HEK293 (cell line): Measurements from ENCODE around the gene RASSF10.

Experiments used
- CTCF ChIA-PET: fragments of 350-600 bp; formaldehyde crosslinking; extraction: SDS; loops from one replicate; lab custom pipeline; 2021; ENCODE audit warnings: antibody characterized with exemption; lab: Yijun Ruan, JAX
- POLR2A ChIA-PET: fragments of 300-600 bp; formaldehyde crosslinking; extraction: SDS; loops from one replicate; lab custom pipeline; 2020; ENCODE audit warnings: antibody characterized with exemption, inconsistent platforms; lab: Yijun Ruan, JAX
- H3K27ac ChIP-seq: fragments of 200-500 bp; sonication (Bioruptor generic); 2 replicates; pipeline ENCODE4 v1.5.1; 2014; ENCODE audit warnings: low read depth, low read length, control low read depth, inconsistent platforms; ENCODE audit errors: extremely low read depth
- H3K36me3 ChIP-seq, 2 experiments: fragments of 200-500 bp in 1 of 2; sonication (Bioruptor generic) in 1 of 2; 1 replicate in 1 of 2; 2 replicates in 1 of 2; pipeline ENCODE4 v1.5.1; 2014 to 2017; ENCODE audit warnings: inconsistent platforms in 2 of 2, low read length in 2 of 2; ENCODE audit not compliant: control insufficient read depth in 2 of 2, insufficient read depth in 1 of 2
- H3K4me1 ChIP-seq: fragments of 200-500 bp; sonication (Bioruptor generic); 2 replicates; pipeline ENCODE4 v1.5.1; 2014; ENCODE audit warnings: mild to moderate bottlenecking, low read length, inconsistent platforms; ENCODE audit not compliant: control insufficient read depth, insufficient read depth
- H3K4me3 ChIP-seq: 2 replicates; pipeline ENCODE4 v1.5.1; 2011; ENCODE audit warnings: low read depth, mild to moderate bottlenecking, control low read depth, low read length, moderate library complexity
- H3K9me3 ChIP-seq: fragments of 200-500 bp; sonication (Bioruptor generic); 2 replicates; pipeline ENCODE4 v1.5.1; 2014; ENCODE audit warnings: low read depth, low read length, inconsistent platforms; ENCODE audit not compliant: control insufficient read depth, insufficient read depth
- GLIS2 ChIP-seq: fragments of 450-650 bp; formaldehyde crosslinking; IDR thresholded peaks from 2 replicates; pipeline ENCODE4 v1.5.1; 2016; ENCODE audit warnings: missing biosample characterization, missing genetic modification characterization
- SALL2 ChIP-seq: fragments of 450-650 bp; formaldehyde crosslinking; IDR thresholded peaks from 2 replicates; pipeline ENCODE4 v1.5.0; 2017; ENCODE audit warnings: missing biosample characterization, mild to moderate bottlenecking, missing genetic modification characterization, borderline replicate concordance
- SCRT2 ChIP-seq: fragments of 450-650 bp; formaldehyde crosslinking; IDR thresholded peaks from 2 replicates; pipeline ENCODE4 v1.5.1; 2016; ENCODE audit warnings: missing biosample characterization, missing genetic modification characterization
- SP3 ChIP-seq: fragments of 450-650 bp; formaldehyde crosslinking; IDR thresholded peaks from 2 replicates; pipeline ENCODE4 v1.5.1; 2016; ENCODE audit warnings: missing biosample characterization, missing genetic modification characterization
- TCF7L2 ChIP-seq: IDR thresholded peaks from 2 replicates; pipeline ENCODE4 v1.6.1; 2011; ENCODE audit warnings: low read depth, mild to moderate bottlenecking, inconsistent platforms, low read length, moderate library complexity, borderline replicate concordance
- TRIM28 ChIP-seq: IDR thresholded peaks from 2 replicates; pipeline ENCODE4 v1.6.1; 2011; ENCODE audit warnings: low read length, control low read depth, borderline replicate concordance
- ZBTB21 ChIP-seq: fragments of 450-650 bp; formaldehyde crosslinking; IDR thresholded peaks from 2 replicates; pipeline ENCODE4 v1.5.1; 2017; ENCODE audit warnings: missing biosample characterization, missing genetic modification characterization
- ZBTB44 ChIP-seq: fragments of 450-650 bp; IDR thresholded peaks from 2 replicates; pipeline ENCODE4 v1.5.1; 2018; ENCODE audit warnings: missing biosample characterization, mild to moderate bottlenecking, missing genetic modification characterization
- ZBTB7A ChIP-seq: fragments of 450-650 bp; formaldehyde crosslinking; IDR thresholded peaks from 2 replicates; pipeline ENCODE4 v1.5.1; 2016; ENCODE audit warnings: low read depth, missing biosample characterization, missing genetic modification characterization
- ZNF10 ChIP-seq: fragments of 450-650 bp; formaldehyde crosslinking; IDR thresholded peaks from 2 replicates; pipeline ENCODE4 v1.5.1; 2017; ENCODE audit warnings: missing biosample characterization, missing genetic modification characterization
- ZNF175 ChIP-seq: fragments of 450-650 bp; formaldehyde crosslinking; IDR thresholded peaks from 2 replicates; pipeline ENCODE4 v1.5.1; 2016; ENCODE audit warnings: missing biosample characterization, missing genetic modification characterization
- ZNF184 ChIP-seq: fragments of 450-650 bp; IDR thresholded peaks from 2 replicates; pipeline ENCODE4 v1.5.1; 2018; ENCODE audit warnings: missing biosample characterization, mild to moderate bottlenecking, missing genetic modification characterization
- ZNF19 ChIP-seq: fragments of 450-650 bp; formaldehyde crosslinking; IDR thresholded peaks from 2 replicates; pipeline ENCODE4; 2016; ENCODE audit warnings: missing biosample characterization, missing genetic modification characterization, low read depth
- ZNF211 ChIP-seq: fragments of 450-650 bp; formaldehyde crosslinking; IDR thresholded peaks from 2 replicates; pipeline ENCODE4 v1.5.1; 2016; ENCODE audit warnings: low read depth, missing biosample characterization, missing genetic modification characterization
- ZNF223 ChIP-seq: fragments of 450-650 bp; formaldehyde crosslinking; IDR thresholded peaks from 2 replicates; pipeline ENCODE4 v1.5.1; 2016; ENCODE audit warnings: missing biosample characterization, missing genetic modification characterization
- ZNF239 ChIP-seq: fragments of 450-650 bp; formaldehyde crosslinking; IDR thresholded peaks from 2 replicates; pipeline ENCODE4 v1.5.1; 2016; ENCODE audit warnings: missing biosample characterization, missing genetic modification characterization
- ZNF302 ChIP-seq: fragments of 450-650 bp; formaldehyde crosslinking; IDR thresholded peaks from 2 replicates; pipeline ENCODE4 v1.5.1; 2016; ENCODE audit warnings: missing biosample characterization, missing genetic modification characterization, low read depth
- ZNF335 ChIP-seq: fragments of 450-650 bp; formaldehyde crosslinking; conservative IDR thresholded peaks from 2 replicates; pipeline ENCODE4 v1.5.1; 2016; ENCODE audit warnings: missing biosample characterization, missing genetic modification characterization
- ZNF398 ChIP-seq: fragments of 450-650 bp; formaldehyde crosslinking; IDR thresholded peaks from 2 replicates; pipeline ENCODE4 v1.5.1; 2017; ENCODE audit warnings: missing biosample characterization, missing genetic modification characterization
- ZNF423 ChIP-seq: fragments of 450-650 bp; formaldehyde crosslinking; IDR thresholded peaks from 2 replicates; pipeline ENCODE4 v1.5.1; 2016; ENCODE audit warnings: missing biosample characterization, missing genetic modification characterization
- ZNF514 ChIP-seq: fragments of 450-650 bp; formaldehyde crosslinking; IDR thresholded peaks from 2 replicates; pipeline ENCODE4 v1.5.1; 2016; ENCODE audit warnings: missing biosample characterization, missing genetic modification characterization
- ZNF600 ChIP-seq: fragments of 450-650 bp; formaldehyde crosslinking; IDR thresholded peaks from 2 replicates; pipeline ENCODE4 v1.5.1; 2016; ENCODE audit warnings: missing biosample characterization, missing genetic modification characterization
- ZNF629 ChIP-seq: fragments of 450-650 bp; formaldehyde crosslinking; IDR thresholded peaks from 2 replicates; pipeline ENCODE4 v1.5.1; 2017; ENCODE audit warnings: missing biosample characterization, missing genetic modification characterization
- ZNF701 ChIP-seq: fragments of 450-650 bp; formaldehyde crosslinking; IDR thresholded peaks from 2 replicates; pipeline ENCODE4 v1.5.1; 2016; ENCODE audit warnings: missing biosample characterization, missing genetic modification characterization
- ZNF791 ChIP-seq: fragments of 450-650 bp; formaldehyde crosslinking; IDR thresholded peaks from 2 replicates; pipeline ENCODE4 v1.5.1; 2016; ENCODE audit warnings: missing biosample characterization, missing genetic modification characterization
- ZSCAN30 ChIP-seq: fragments of 450-650 bp; IDR thresholded peaks from 2 replicates; pipeline ENCODE4 v1.5.1; 2018; ENCODE audit warnings: missing biosample characterization, mild to moderate bottlenecking, missing genetic modification characterization, moderate library complexity
- TF ChIP-seq, protein P1 (sequence below): fragments of 450-650 bp; formaldehyde crosslinking; IDR thresholded peaks from 2 replicates; pipeline ENCODE4 v1.5.1; 2016; ENCODE audit warnings: missing biosample characterization, missing genetic modification characterization

RASSF10 gene

DNA sequence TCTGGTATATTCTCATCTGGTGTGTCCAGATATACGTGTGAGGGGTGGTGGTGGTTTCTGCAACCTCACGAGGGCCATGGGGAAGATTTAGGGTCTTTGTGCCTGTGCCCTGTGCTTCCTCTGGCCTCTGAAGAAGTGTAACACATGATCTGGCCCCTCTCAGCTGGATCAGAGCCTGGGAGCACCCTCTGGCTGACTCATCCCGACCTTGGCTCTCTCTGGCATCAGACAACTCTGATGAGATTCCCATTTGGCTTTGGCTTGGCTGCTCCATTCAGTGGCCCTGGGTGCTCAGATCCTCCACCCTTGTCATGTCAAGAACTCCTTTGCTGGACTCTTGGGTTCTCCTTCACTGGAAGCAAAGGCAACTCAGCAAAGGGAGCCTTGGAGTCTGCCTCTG is 45.2 kb downstream of the RASSF10 start:
- CTCF ChIA-PET: interaction anchor here (0.7 kb wide), 1 partner anchor 126 kb away, joined by 3 read pairs; no protein-coding TSS in a partner anchor
- H3K4me1 ChIP-seq: no peaks in the 10 kb centered on the region
- no peaks in the 10 kb centered on the region for H3K36me3 ChIP-seq
- H3K9me3 ChIP-seq: no peaks in the 10 kb centered on the region
- no peak overlapping the region for H3K27ac ChIP-seq
- POLR2A ChIA-PET: no interaction called here
- TF ChIP-seq SP3 (tag by site-specific recombination) (no peak), ZNF175 (tag by site-specific recombination) (no peak), ZBTB7A (tag by site-specific recombination) (no peak), ZNF223 (tag by site-specific recombination) (no peak), TCF7L2 (no peak), SALL2 (tag by site-specific recombination) (no peak), ZNF184 (no peak)
- TF ChIP-seq, all 188 proteins: peak for 0
- H3K4me3 ChIP-seq: no peak overlapping the region

DNA sequence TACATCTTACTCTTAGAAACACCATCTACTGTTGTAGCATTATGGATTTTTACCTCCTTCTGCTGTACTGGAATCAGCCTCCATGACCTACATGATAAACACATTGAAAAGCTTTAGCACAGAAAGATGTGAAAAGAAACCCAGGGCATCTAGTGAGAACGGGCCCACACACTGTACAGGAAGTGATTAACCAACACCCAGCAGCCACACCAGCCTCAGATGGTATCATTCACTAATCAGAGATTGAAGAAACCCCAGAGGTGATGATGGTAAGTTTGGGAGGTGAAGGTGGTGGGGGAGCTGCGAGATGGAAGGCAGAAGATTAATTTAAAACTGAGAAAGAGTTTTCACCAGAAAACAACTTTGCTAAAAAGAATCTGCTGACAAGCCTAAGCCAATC is 46.1 kb downstream of the RASSF10 start:
- TF ChIP-seq ZNF302 (tag by site-specific recombination) (no peak), SCRT2 (tag by site-specific recombination) (no peak), ZNF184 (no peak), ZBTB21 (tag by site-specific recombination) (no peak)
- ChIA-PET POLR2A (no interaction called here), CTCF (no interaction called here)
- Histone ChIP-seq H3K9me3 (no peaks in the 10 kb centered on the region), H3K36me3 (no peaks in the 10 kb centered on the region), H3K4me3 (no peak overlapping the region), H3K4me1 (no peaks in the 10 kb centered on the region), H3K27ac (no peak overlapping the region)

DNA sequence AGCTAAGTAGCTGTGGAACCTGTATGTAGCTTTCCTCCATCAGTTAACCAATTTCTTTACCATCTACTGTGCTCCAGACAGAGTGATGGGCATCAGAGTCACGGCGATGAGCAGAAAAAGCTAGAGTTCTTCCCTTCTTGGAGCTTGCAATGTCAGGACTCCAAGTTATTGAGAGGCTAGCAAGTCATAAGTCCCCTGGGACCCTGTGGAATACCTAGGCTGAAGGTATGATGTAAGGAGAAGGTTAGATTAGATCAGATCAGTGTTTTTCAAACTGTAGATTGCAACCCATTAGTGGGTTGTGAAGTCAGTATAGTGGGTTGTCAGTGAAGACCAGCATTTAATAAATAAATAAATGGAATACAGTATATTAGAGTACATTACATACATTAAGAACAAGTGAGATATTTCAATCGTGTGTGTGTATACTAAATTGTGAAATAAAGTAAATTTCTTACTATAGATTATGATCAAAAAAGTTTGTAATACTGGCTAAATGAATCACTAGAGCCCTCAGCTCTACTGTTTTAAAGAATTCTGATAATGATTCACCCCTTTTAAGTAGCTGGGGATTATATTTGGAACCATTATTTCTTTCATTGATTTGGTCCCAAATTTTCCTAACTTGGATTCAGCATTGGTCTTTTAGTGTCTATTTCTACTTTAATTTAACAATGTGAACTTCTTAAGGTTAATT is 52.3 kb downstream of the RASSF10 start:
- Histone ChIP-seq H3K36me3 (no peaks in the 10 kb centered on the region), H3K4me1 (no peaks in the 10 kb centered on the region; the same call in 1 of the 2 replicates), H3K4me3 (no peak overlapping the region), H3K9me3 (no peaks in the 10 kb centered on the region), H3K27ac (no peak overlapping the region)
- ChIA-PET POLR2A (no interaction called here), CTCF (interaction anchor here (0.6 to 1.0 kb wide), 3 partner anchors 80 to 135 kb away, joined by 3 read pairs; no protein-coding TSS in a partner anchor)
- TF ChIP-seq SCRT2 (tag by site-specific recombination): peak; percentile 74; the same call in 1 of the 2 replicates
- no peak for TF ChIP-seq ZNF239 (tag by site-specific recombination)
- TF ChIP-seq ZSCAN30 (tag by site-specific recombination): no peak
- no peak for TF ChIP-seq ZNF600
- TF ChIP-seq TRIM28: peak; percentile 12; the same call in 1 of the 2 replicates
- no peak for TF ChIP-seq ZBTB44 (tag by site-specific recombination)
- TF ChIP-seq ZNF514: no peak
- no peak for TF ChIP-seq ZNF10 (tag by site-specific recombination)
- peak; percentile 32 for TF ChIP-seq ZNF335
- no peak for TF ChIP-seq GLIS2 (tag by site-specific recombination)
- no peak for TF ChIP-seq ZNF791 (tag by site-specific recombination)
- TF ChIP-seq ZNF423 (tag by site-specific recombination): no peak
- 0 out of 2 replicates have a peak, but pooled peaks have one; percentile 17 for TF ChIP-seq ZBTB21 (tag by site-specific recombination)
- no peak for TF ChIP-seq ZNF701 (tag by site-specific recombination)
- TF ChIP-seq ZNF19 (tag by site-specific recombination): no peak
- no peak for TF ChIP-seq ZNF211 (tag by site-specific recombination)
- peak; percentile 43; the same call in 1 of the 2 replicates for TF ChIP-seq ZNF629 (tag by site-specific recombination)
- TF ChIP-seq ZNF398 (tag by site-specific recombination): no peak
- TF ChIP-seq, protein P1, sequence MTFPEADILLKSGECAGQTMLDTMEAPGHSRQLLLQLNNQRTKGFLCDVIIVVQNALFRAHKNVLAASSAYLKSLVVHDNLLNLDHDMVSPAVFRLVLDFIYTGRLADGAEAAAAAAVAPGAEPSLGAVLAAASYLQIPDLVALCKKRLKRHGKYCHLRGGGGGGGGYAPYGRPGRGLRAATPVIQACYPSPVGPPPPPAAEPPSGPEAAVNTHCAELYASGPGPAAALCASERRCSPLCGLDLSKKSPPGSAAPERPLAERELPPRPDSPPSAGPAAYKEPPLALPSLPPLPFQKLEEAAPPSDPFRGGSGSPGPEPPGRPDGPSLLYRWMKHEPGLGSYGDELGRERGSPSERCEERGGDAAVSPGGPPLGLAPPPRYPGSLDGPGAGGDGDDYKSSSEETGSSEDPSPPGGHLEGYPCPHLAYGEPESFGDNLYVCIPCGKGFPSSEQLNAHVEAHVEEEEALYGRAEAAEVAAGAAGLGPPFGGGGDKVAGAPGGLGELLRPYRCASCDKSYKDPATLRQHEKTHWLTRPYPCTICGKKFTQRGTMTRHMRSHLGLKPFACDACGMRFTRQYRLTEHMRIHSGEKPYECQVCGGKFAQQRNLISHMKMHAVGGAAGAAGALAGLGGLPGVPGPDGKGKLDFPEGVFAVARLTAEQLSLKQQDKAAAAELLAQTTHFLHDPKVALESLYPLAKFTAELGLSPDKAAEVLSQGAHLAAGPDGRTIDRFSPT (tag by site-specific recombination): no peak
